ENCODE measurements around the gene TANGO6.

The TANGO6 gene

DNA sequence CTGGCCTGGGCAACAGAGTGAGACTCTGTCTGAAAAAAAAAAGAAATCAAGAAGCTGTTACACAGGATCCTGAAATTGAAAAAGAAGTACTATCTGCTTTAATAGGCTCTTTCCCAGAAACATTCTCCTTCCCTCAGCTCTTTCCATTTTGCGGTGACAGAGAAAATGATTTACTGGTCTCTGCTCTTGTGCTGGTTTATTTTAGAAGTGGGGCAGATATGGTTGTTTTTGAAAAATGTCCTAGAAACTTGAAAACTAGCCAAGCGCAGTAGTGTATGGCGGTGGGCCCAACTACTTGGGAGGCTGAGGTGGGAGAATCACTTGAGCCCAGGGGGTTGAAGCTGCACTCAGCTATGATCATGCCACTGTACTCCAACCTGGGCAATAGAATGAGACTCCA lies 28.8 kb upstream of the TANGO6 start:
- DNase-seq (ENCODE audit: low read depth in 2 of 2): no peak
- TF ChIP-seq, protein P1, sequence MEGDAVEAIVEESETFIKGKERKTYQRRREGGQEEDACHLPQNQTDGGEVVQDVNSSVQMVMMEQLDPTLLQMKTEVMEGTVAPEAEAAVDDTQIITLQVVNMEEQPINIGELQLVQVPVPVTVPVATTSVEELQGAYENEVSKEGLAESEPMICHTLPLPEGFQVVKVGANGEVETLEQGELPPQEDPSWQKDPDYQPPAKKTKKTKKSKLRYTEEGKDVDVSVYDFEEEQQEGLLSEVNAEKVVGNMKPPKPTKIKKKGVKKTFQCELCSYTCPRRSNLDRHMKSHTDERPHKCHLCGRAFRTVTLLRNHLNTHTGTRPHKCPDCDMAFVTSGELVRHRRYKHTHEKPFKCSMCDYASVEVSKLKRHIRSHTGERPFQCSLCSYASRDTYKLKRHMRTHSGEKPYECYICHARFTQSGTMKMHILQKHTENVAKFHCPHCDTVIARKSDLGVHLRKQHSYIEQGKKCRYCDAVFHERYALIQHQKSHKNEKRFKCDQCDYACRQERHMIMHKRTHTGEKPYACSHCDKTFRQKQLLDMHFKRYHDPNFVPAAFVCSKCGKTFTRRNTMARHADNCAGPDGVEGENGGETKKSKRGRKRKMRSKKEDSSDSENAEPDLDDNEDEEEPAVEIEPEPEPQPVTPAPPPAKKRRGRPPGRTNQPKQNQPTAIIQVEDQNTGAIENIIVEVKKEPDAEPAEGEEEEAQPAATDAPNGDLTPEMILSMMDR (IDR thresholded peaks at IDR 0.05; ENCODE audit: low read depth, low read length): no peak

DNA sequence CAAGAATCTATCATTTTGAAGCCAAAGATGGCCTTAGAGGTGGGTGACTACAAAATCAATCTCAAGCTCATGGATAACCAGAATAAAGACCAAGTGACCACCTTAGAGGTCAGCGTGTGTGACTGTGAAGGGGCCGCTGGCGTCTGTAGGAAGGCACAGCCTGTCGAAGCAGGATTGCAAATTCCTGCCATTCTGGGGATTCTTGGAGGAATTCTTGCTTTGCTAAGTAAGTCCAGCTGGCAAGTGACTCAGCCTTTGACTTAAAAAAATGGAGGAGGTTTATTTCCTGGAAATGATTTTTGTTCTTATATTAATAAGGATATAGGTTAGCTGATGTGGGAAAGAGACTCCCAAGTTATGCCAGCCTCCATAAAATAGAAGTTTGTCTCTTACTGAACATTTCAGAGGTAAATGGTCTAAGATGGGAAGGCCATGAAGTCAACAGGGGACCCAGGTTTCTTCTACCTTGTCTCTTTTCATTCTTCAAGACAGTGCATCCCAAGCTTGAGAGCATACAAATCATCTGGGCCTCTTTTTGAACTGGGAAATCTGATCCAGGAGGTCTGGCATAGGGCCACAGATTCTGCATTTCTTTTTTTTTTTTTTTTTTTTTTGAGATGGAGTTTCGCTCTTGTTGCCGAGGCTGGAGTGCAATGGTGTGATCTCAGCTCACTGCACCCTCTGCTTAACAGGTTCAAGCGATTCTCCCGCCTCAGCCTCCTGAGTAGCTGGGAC lies 19.8 kb upstream of the TANGO6 start:
- no peak overlapping the region for H3K4me3 ChIP-seq (replicated peaks in 1 of 2; ENCODE audit: low read depth in 2 of 2, low read length in 2 of 2)
- TF ChIP-seq, protein P1 (IDR thresholded peaks at IDR 0.05; ENCODE audit: low read depth, low read length): no peak
- DNase-seq (ENCODE audit: low read depth in 2 of 2): peak; percentile 88 to 94

More for the DNA sequence above, 28.8 kb upstream of the TANGO6 start:
- H3K4me3 ChIP-seq (replicated peaks in 1 of 2; ENCODE audit: low read depth in 2 of 2, low read length in 2 of 2): no peak overlapping the region

DNA sequence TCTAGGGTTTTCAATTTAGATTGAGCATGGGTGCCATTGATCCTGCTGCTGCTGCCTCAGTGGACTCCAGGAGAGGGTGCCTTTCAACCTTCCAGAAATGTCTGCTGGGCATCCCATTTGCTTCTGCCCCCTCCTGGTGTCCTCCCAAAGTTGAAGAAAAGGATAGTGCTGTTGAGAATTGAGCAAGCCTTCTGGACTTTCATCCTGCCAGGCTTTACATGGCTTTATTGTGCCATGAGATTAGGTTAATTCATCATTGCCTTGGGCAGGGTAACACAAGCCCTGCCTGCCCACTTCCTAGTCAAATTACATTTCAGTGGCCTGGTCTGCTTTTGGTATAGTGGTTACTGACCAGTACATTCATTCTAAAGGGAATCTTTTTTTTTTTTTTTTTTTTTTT lies 17.9 kb upstream of the TANGO6 start:
- TF ChIP-seq, protein P1 (IDR thresholded peaks at IDR 0.05; ENCODE audit: low read depth, low read length): no peak
- H3K4me3 ChIP-seq (replicated peaks in 1 of 2; ENCODE audit: low read depth in 2 of 2, low read length in 2 of 2): no peak overlapping the region
- DNase-seq (ENCODE audit: low read depth in 2 of 2): no peak

DNA sequence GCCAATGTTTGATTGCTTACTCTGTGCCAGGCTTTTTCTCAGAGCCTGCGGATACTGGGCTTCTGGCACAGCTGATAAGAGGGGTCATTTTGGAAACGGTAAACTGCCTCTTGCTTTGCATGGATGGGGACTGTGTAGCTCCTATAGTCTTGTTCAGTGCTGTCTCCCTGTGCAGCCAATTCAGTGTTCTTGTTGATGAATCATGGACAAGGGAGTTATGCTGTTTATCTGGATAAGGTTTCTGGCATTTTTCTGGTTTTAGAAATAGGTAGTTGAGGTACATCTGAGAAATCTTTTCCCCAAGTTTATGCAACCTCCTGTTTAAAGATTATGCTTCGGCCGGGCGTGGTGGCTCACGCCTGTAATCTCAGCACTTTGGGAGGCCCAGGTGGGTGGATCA lies 16.7 kb upstream of the TANGO6 start:
- TF ChIP-seq, protein P1 (IDR thresholded peaks at IDR 0.05; ENCODE audit: low read depth, low read length): no peak
- H3K4me3 ChIP-seq (replicated peaks in 1 of 2; ENCODE audit: low read depth in 2 of 2, low read length in 2 of 2): no peak overlapping the region
- DNase-seq (ENCODE audit: low read depth in 2 of 2): no peak

DNA sequence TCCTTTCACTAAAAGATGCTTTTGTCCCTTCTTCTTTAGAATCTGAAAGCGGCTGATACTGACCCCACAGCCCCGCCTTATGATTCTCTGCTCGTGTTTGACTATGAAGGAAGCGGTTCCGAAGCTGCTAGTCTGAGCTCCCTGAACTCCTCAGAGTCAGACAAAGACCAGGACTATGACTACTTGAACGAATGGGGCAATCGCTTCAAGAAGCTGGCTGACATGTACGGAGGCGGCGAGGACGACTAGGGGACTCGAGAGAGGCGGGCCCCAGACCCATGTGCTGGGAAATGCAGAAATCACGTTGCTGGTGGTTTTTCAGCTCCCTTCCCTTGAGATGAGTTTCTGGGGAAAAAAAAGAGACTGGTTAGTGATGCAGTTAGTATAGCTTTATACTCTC lies 10.1 kb upstream of the TANGO6 start:
- no peak overlapping the region for H3K4me3 ChIP-seq (replicated peaks in 1 of 2; ENCODE audit: low read depth in 2 of 2, low read length in 2 of 2)
- TF ChIP-seq, protein P1 (IDR thresholded peaks at IDR 0.05; ENCODE audit: low read depth, low read length): no peak
- no peak for DNase-seq (ENCODE audit: low read depth in 2 of 2)

DNA sequence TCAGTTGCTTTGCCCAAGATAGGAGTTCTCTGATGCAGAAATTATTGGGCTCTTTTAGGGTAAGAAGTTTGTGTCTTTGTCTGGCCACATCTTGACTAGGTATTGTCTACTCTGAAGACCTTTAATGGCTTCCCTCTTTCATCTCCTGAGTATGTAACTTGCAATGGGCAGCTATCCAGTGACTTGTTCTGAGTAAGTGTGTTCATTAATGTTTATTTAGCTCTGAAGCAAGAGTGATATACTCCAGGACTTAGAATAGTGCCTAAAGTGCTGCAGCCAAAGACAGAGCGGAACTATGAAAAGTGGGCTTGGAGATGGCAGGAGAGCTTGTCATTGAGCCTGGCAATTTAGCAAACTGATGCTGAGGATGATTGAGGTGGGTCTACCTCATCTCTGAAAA lies 8.8 kb upstream of the TANGO6 start:
- no peak overlapping the region for H3K4me3 ChIP-seq (replicated peaks in 1 of 2; ENCODE audit: low read depth in 2 of 2, low read length in 2 of 2)
- DNase-seq (ENCODE audit: low read depth in 2 of 2): peak in 1 of 2 donors; percentile 18
- TF ChIP-seq, protein P1 (IDR thresholded peaks at IDR 0.05; ENCODE audit: low read depth, low read length): no peak

DNA sequence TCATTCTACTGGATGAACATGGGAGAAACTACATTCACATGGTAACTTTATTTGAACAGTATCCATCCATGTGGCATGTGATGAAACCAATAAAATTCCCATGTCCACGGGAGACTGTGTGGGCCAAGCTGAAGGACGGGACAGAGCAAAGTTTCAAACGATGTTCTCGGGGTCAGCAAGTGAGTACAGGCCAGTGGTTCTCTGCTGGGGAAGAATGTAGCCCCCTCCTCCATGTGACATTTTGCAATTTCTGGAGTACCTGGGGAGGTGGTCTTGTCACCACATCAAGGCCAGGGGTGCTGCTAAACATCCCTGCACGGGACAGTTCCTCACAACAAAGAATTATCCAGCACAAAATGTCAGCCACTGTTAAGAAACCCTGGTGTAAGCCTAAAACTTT lies 7.4 kb upstream of the TANGO6 start:
- TF ChIP-seq, protein P1 (IDR thresholded peaks at IDR 0.05; ENCODE audit: low read depth, low read length): no peak
- H3K4me3 ChIP-seq (replicated peaks in 1 of 2; ENCODE audit: low read depth in 2 of 2, low read length in 2 of 2): no peak overlapping the region
- no peak for DNase-seq (ENCODE audit: low read depth in 2 of 2)

Measured in cardiac fibroblast (primary cell).